Colon (tissue), 2 donors: Measurements from ENCODE around the gene ASB9.
A peak's percentile ranks its signal among the peaks of the same experiment; 100 is the strongest.
"Not testable (repeated sequence)": the region's sequence is repeated elsewhere in the genome, so short reads cannot be mapped to it uniquely, and the experiment has no call there.

Experiments used
- FAIRE-seq: peaks from 2 replicates; lab custom pipeline; 2012; peaks lifted over from hg19 to GRCh38; lab: Jason Lieb, UNC
- donor health status: control.
- donor health status: control.

Gene ASB9

GRCh38 chrX:15241301-15241700 lies 28.6 kb downstream of the ASB9 start:
- FAIRE-seq, result no peak

GRCh38 chrX:15240414-15240813 lies 29.5 kb downstream of the ASB9 start:
- no peak for FAIRE-seq

- FAIRE-seq, result no peak
These were observed 33.7 kb downstream of the ASB9 start for GRCh38 chrX:15236146-15236545.

- FAIRE-seq, result no peak
These were observed 34.9 kb downstream of the ASB9 start for GRCh38 chrX:15235001-15235400.

- peak; percentile 72 for FAIRE-seq
These were observed 36.4 kb downstream of the ASB9 start for GRCh38 chrX:15233416-15234015.

GRCh38 chrX:15224747-15225146 lies 45.1 kb downstream of the ASB9 start:
- no peak for FAIRE-seq

- FAIRE-seq, result no peak
These were observed 48.6 kb downstream of the ASB9 start for GRCh38 chrX:15221321-15221720.

GRCh38 chrX:15217161-15217560 lies 52.7 kb downstream of the ASB9 start:
- FAIRE-seq, result no peak

- FAIRE-seq, result no peak
These were observed 53.6 kb downstream of the ASB9 start for GRCh38 chrX:15216280-15216679.

GRCh38 chrX:15215366-15215765 lies 54.5 kb downstream of the ASB9 start:
- no peak for FAIRE-seq

- FAIRE-seq, result no peak
These were observed 55.3 kb downstream of the ASB9 start for GRCh38 chrX:15214588-15214987.

- peak; percentile 89 for FAIRE-seq
These were observed 60.8 kb downstream of the ASB9 start for GRCh38 chrX:15209096-15209495.

- no peak for FAIRE-seq
These were observed 61.9 kb downstream of the ASB9 start for GRCh38 chrX:15207994-15208393.

- no peak for FAIRE-seq
These were observed 62.5 kb downstream of the ASB9 start for GRCh38 chrX:15207384-15207783.

GRCh38 chrX:15206306-15206705 lies 63.6 kb downstream of the ASB9 start:
- FAIRE-seq, result no peak

GRCh38 chrX:15204130-15204751 lies 65.6 kb downstream of the ASB9 start:
- FAIRE-seq, result no peak

- FAIRE-seq, result no peak
These were observed 66.2 kb downstream of the ASB9 start for GRCh38 chrX:15203694-15204093.

GRCh38 chrX:15202454-15203177 lies 67.3 kb downstream of the ASB9 start:
- no peak for FAIRE-seq

- FAIRE-seq, result no peak
These were observed 69.0 kb downstream of the ASB9 start for GRCh38 chrX:15200871-15201270.

GRCh38 chrX:15198608-15199202 lies 71.2 kb downstream of the ASB9 start:
- not testable (repeated sequence) for FAIRE-seq

- no peak for FAIRE-seq
These were observed 75.7 kb downstream of the ASB9 start for GRCh38 chrX:15194146-15194545.
